Stimulated activated CD8-positive, alpha-beta memory T cell treated with anti-CD3 and anti-CD28 coated beads, Interleukin-4, amount 100 ng/mL, for 4 hours (primary cell): Measurements from ENCODE around the gene DIAPH3.

Experiments used
- DNase-seq, 2 donors: peaks; one replicate each; pipeline ENCODE4 v3.0.0-alpha.2; 2020; ENCODE audit warnings: low read depth in 2 of 2, low spot score in 1 of 2

Gene DIAPH3

GRCh38 chr13:59874973-59875372 is 288.8 kb downstream of the DIAPH3 start:
- DNase-seq: no peak

- no peak for DNase-seq
These were observed 289.9 kb downstream of the DIAPH3 start for GRCh38 chr13:59873856-59874255.

DNA sequence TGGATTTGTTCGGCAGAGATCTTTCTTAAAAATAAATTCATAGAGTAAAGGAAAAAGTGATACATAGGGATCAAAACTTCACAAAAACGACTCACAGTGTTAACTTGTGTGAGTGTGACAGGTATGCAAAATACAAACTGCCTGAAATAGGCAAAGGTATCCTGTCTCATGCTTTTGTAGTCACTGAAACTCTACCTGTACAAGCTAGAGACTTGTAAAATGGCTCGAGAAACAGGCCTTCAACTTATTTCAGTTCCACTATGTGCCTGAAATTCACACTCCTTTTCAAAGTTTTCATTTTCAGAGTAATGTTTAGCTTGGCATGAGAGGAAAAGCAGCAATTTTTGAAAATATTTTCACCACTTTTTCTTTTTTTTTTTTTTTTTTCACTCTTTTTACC is 290.4 kb downstream of the DIAPH3 start:
- no peak for DNase-seq

GRCh38 chr13:59867867-59868266 is 295.9 kb downstream of the DIAPH3 start:
- DNase-seq: no peak

DNA sequence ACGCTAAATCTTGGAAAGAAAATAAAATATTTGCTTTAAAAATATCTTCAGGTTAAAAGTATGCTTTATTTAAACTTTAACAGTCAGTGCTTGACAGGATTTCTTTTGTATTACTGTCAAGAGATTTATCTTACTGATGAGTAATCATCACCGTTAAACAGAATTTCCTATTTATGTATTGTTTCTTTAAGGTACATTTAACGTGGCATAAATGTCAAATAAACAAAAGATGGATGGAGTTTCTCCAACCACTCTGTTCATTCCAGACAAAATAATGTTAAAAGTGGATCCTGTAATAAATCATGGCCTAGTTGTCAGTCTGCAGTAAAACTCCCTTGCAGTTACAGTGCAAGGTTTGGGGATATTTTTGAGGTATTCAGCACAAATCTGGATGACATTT is 298.3 kb downstream of the DIAPH3 start:
- no peak for DNase-seq

GRCh38 chr13:59863621-59864020 is 300.1 kb downstream of the DIAPH3 start:
- no peak for DNase-seq

DNA sequence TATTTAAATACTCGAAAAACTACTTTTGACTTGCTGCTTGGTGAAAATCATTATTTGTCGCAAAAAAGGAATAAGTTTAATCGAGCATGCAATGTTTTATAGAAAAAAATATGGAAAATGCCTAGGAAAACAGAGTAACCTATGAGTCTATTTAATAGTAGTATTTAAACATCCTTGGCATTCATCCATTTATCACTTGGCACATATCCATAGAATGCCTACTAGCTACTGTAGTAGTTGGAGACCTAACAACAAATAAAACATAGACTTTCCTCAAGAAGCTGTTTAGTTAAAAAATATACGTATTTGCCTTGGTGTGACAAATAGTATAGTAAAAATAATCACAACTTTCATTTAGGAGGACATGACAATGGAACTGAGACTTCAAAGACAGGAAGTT is 302.1 kb downstream of the DIAPH3 start:
- no peak for DNase-seq

GRCh38 chr13:59856281-59856810 is 307.4 kb downstream of the DIAPH3 start:
- DNase-seq: no peak

GRCh38 chr13:59846845-59847620 is 316.7 kb downstream of the DIAPH3 start:
- no peak for DNase-seq

- DNase-seq: no peak
These were observed 320.7 kb downstream of the DIAPH3 start for GRCh38 chr13:59843040-59843439.

DNA sequence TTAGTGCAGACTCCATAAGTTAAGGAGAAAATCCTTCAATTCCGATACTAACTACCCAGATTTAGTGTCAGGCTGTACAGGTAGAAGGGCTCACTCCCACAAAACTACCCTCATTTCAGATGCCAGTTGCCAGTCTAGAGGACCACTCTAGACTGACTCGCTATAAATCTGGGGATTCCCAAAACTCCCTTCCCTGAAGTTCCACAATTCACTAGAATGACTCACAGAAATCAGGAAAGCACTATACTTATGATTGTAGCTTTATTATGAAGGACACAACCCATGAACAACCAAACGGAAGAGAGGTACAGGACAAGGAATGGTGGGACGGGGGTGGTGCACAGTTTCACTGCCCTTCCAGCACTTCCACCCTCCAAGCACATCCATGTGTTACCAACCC is 321.2 kb downstream of the DIAPH3 start:
- DNase-seq: no peak

DNA sequence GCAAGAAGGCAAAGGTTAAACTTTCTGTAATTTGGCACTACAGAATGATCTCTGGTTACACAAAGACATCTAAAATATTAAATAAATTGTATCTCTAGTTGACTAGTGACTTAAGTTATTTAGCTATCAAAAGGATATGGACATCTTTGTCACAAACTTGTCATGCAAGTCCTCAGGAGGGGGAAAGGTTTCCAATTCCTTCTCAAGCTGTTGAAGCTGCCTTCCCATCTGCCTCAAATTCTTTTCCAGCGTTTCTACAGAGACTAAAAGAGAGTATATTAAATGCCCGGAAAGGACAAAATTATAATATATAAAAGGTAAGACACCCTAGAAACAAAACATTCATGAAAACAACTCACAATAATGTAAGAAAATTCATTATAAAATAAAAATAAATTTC is 324.5 kb downstream of the DIAPH3 start:
- no peak for DNase-seq

DNA sequence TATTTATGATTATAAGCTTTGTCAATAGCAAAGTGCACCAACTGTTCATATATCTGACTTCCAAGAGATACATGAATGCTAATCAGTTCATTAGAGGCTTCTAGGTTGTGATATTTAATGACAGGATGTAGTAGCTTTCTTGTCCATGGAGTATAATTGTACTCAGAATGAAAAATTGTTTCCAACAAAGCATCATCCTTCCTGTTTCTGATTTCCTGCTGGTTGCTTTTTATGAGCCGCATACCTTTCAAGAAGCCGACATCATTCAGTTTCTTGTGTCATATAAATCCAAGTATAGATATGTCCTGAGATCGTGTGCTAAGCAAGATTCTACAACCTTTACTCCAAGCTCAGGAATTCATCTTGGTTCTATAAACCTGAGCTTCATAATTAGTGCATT is 326.6 kb downstream of the DIAPH3 start:
- DNase-seq: no peak

- no peak for DNase-seq
These were observed 328.2 kb downstream of the DIAPH3 start for GRCh38 chr13:59835569-59835968.

- DNase-seq: no peak
These were observed 328.9 kb downstream of the DIAPH3 start for GRCh38 chr13:59834801-59835200.

- no peak for DNase-seq
These were observed 334.0 kb downstream of the DIAPH3 start for GRCh38 chr13:59829690-59830089.

- no peak for DNase-seq
These were observed 340.2 kb downstream of the DIAPH3 start for GRCh38 chr13:59823486-59823885.

- DNase-seq: no peak
These were observed 354.2 kb downstream of the DIAPH3 start for GRCh38 chr13:59809564-59809963.

GRCh38 chr13:59806801-59807200 is 356.9 kb downstream of the DIAPH3 start:
- no peak for DNase-seq

DNA sequence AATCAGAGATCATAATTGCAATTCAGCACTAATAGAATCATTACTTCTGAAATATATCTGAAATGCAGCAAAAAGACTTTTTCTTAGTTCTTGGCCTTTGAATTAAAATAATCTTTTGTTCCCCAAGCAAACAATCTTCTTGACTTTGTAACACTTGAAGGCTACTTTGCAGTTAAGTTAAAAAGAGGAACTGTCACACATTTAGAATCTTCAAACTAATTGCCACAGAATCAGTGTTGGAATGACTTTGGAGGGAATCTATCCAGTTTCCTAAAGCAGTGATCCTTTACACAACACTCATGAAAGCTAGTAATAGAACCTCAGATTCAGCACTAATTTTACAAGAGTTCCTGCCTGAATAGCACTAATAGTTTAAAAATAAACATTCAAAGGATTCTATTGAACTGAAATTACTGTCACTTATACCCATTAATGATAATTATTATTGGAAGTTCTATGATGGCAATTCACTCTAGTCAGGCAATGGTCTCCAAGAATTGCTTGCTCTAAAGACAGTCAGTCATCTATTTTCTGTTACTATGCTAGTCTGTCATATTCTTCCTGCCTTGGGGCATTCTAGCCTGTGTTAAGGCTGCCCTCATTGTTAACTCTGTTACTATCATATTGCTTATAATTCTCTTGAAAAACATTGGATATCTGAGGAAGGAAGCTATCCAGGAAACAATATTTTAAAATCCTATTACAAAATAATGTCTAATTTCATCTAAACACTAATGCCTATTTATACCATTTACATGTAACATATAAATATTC is 362.4 kb downstream of the DIAPH3 start:
- no peak for DNase-seq

- no peak for DNase-seq
These were observed 370.6 kb downstream of the DIAPH3 start for GRCh38 chr13:59793107-59793506.

GRCh38 chr13:59790626-59791025 is 373.1 kb downstream of the DIAPH3 start:
- no peak for DNase-seq
